ENCODE results near the gene DUSP6.

The DUSP6 gene

DNA sequence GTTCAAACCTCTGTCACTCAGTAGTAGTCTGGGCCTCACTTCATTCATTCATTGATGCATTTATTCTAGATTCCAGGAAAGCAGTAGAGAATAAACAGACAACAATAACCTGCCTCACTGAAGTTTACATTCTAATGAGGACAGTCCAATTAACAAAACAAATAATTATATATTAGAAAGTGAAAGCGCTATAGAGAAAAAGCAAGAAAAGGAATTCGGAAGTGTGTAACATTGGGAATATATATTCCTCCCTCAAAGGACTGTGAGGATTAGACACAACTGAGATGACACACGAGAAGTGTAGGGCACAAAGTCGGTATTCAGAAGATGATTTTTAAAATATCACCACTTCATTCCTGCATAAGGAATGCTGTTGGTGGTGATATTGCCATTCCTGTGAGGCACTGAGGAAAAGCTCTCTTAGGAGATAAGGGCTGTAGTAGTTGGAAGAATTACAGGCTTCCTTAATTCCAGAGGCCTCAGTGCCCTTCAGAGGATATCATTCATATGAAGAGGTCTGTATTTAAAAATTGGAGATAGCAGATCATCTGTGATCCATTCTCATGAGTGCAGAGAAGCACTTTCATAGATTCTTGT lies 3.9 kb upstream of the DUSP6 start:
- Histone ChIP-seq H3K9me3 (ENCODE audit: insufficient read depth, low read depth, low read length) (peaks cover 2% of the 10 kb centered on the region), H3K79me2 (ENCODE audit: control insufficient read depth, insufficient read depth, low read length, poor library complexity) (peaks cover 18% of the 10 kb centered on the region), H3K18ac (ENCODE audit: low read length) (no peak overlapping the region), H2AK5ac (ENCODE audit: low read length) (no peak overlapping the region), H3K14ac (ENCODE audit: low read length) (no peak overlapping the region), H3K27me3 (ENCODE audit: insufficient read depth, low read length) (peaks cover 7% of the 10 kb centered on the region), H3K27ac (ENCODE audit: low read depth, low read length) (no peak overlapping the region), H3K4me2 (ENCODE audit: low read length) (no peak overlapping the region), H2BK120ac (ENCODE audit: insufficient read depth, low read length, poor library complexity) (no peak overlapping the region), H3K36me3 (ENCODE audit: control insufficient read depth in 1 of 2, insufficient read depth in 2 of 2, low read length in 2 of 2) (no peaks in the 10 kb centered on the region), H3K4me1 (ENCODE audit: control insufficient read depth in 1 of 2, insufficient read depth in 2 of 2, low read length in 2 of 2) (peaks cover 13 to 15% of the 10 kb centered on the region in 2 experiments), H2BK5ac (ENCODE audit: low read depth, low read length, poor library complexity) (no peak overlapping the region), H2AFZ (ENCODE audit: insufficient read depth, low read length, poor library complexity) (no peak overlapping the region), H3K4ac (ENCODE audit: low read depth, low read length) (no peak overlapping the region), H4K8ac (ENCODE audit: low read depth, low read length) (no peak overlapping the region), H4K91ac (ENCODE audit: low read depth, low read length) (no peak overlapping the region), H3K23ac (ENCODE audit: low read length) (no peak overlapping the region), H4K12ac (ENCODE audit: low read depth, low read length) (no peak overlapping the region), H3K79me1 (ENCODE audit: low read length) (peaks cover 29% of the 10 kb centered on the region), H3K9ac (ENCODE audit: low read length) (no peak overlapping the region), H3K4me3 (ENCODE audit: low read depth, low read length) (no peak overlapping the region), H2BK12ac (ENCODE audit: low read length) (no peak overlapping the region)
- peak in 1 of 2 donors; percentile 72 for DNase-seq
- WGBS (ENCODE audit: extremely low coverage, insufficient coverage, insufficient read length), result no CpG with 5 or more reads among the region's 4 CpGs

DNA sequence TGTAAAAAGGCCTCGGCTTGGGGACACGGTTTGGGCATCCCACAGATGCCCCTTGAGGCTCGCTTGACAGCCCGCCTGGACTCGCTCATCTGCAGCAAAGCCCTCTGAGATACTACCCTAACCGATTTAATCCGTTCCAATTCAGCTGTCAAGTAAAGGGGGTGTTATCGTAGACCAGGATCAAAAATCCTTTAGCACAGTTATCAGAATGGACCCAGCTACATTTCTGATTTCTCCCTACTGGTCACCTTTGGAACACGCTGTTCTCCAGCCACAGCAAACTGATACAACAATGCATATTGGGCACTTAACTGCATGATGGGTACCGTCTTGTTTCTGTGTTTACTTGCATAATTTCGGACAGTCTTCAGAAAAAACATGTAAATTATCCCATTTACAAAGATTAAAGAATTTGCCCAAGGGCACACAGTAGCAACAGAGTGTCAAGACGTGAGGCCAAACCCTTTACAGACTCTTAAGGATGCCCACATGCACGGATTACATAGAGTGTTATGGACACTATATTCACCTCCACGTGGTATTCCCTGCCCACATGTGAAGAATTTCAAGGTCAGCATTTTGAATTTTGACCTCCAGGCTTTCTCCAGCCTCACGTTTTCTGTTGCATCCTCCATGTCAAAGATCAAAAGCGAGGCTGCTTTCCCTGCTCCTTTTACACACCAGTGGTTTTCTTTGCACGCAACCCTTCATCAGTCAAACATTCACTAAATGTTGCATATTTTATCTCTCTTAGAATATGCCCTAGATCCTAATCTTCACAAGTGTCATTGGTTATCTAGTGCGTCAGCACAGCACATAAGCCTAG lies 3.2 kb upstream of the DUSP6 start:
- H3K4ac ChIP-seq (ENCODE audit: low read depth, low read length), result no peak overlapping the region
- H3K18ac ChIP-seq (ENCODE audit: low read length), result no peak overlapping the region
- H3K23ac ChIP-seq (ENCODE audit: low read length), result no peak overlapping the region
- H3K79me2 ChIP-seq (ENCODE audit: control insufficient read depth, insufficient read depth, low read length, poor library complexity), result peaks cover 18% of the 10 kb centered on the region
- no peak overlapping the region for H2AFZ ChIP-seq (ENCODE audit: insufficient read depth, low read length, poor library complexity)
- no peak overlapping the region for H2AK5ac ChIP-seq (ENCODE audit: low read length)
- H2BK12ac ChIP-seq (ENCODE audit: low read length), result no peak overlapping the region
- peak in 1 of 2 donors; percentile 62 for DNase-seq
- no peak overlapping the region for H3K27ac ChIP-seq (ENCODE audit: low read depth, low read length)
- H2BK120ac ChIP-seq (ENCODE audit: insufficient read depth, low read length, poor library complexity), result no peak overlapping the region
- no peak overlapping the region for H4K91ac ChIP-seq (ENCODE audit: low read depth, low read length)
- peaks cover 29% of the 10 kb centered on the region for H3K79me1 ChIP-seq (ENCODE audit: low read length)
- H3K4me1 ChIP-seq (ENCODE audit: control insufficient read depth in 1 of 2, insufficient read depth in 2 of 2, low read length in 2 of 2), result peaks cover 15 to 18% of the 10 kb centered on the region in 2 experiments
- H3K4me2 ChIP-seq (ENCODE audit: low read length), result peak overlapping the region; percentile 89
- H3K27me3 ChIP-seq (ENCODE audit: insufficient read depth, low read length), result peaks cover 10% of the 10 kb centered on the region
- H3K14ac ChIP-seq (ENCODE audit: low read length), result no peak overlapping the region
- H3K36me3 ChIP-seq (ENCODE audit: control insufficient read depth in 1 of 2, insufficient read depth in 2 of 2, low read length in 2 of 2), result no peaks in the 10 kb centered on the region
- WGBS (ENCODE audit: extremely low coverage, insufficient coverage, insufficient read length), result no CpG with 5 or more reads among the region's 18 CpGs
- H3K4me3 ChIP-seq (ENCODE audit: low read depth, low read length), result no peak overlapping the region
- H4K8ac ChIP-seq (ENCODE audit: low read depth, low read length), result no peak overlapping the region
- no peak overlapping the region for H3K9ac ChIP-seq (ENCODE audit: low read length)
- H2BK5ac ChIP-seq (ENCODE audit: low read depth, low read length, poor library complexity), result no peak overlapping the region
- peaks cover 2% of the 10 kb centered on the region for H3K9me3 ChIP-seq (ENCODE audit: insufficient read depth, low read depth, low read length)
- no peak overlapping the region for H4K12ac ChIP-seq (ENCODE audit: low read depth, low read length)

DNA sequence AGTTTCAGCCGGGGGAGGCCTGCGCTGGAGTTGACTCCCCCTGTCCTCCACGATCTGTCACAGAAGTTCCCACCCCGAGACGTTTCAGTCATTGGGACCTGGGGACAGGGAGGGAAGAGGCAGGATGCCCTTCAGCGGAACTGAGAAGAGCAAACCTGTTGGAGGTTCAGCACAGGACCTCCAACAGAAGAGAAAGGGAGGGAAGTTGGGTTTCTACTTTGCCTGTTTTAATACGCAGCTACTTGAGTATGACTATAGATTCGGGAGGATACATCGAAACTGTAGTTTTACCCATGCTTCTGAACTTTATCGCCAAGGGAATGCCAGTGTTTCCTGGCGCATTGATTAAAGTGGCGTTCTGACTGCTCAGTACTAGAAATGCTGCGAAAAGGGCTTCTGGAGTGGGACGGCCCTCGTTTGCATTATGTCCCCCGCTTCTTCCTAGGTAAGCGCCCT lies 2.3 kb upstream of the DUSP6 start:
- H3K9me3 ChIP-seq (ENCODE audit: insufficient read depth, low read depth, low read length), result peaks cover 2% of the 10 kb centered on the region
- H2BK5ac ChIP-seq (ENCODE audit: low read depth, low read length, poor library complexity), result peak overlapping the region; percentile 89
- H4K8ac ChIP-seq (ENCODE audit: low read depth, low read length), result peak overlapping the region; percentile 91
- no peak overlapping the region for H3K23ac ChIP-seq (ENCODE audit: low read length)
- no CpG with 5 or more reads among the region's 17 CpGs for WGBS (ENCODE audit: extremely low coverage, insufficient coverage, insufficient read length)
- H2AFZ ChIP-seq (ENCODE audit: insufficient read depth, low read length, poor library complexity), result peak overlapping the region; percentile 84
- peak overlapping the region; percentile 94 for H4K91ac ChIP-seq (ENCODE audit: low read depth, low read length)
- peak overlapping the region; percentile 84 for H4K12ac ChIP-seq (ENCODE audit: low read depth, low read length)
- H2BK120ac ChIP-seq (ENCODE audit: insufficient read depth, low read length, poor library complexity), result peak overlapping the region; percentile 86
- H3K27me3 ChIP-seq (ENCODE audit: insufficient read depth, low read length), result peaks cover 10% of the 10 kb centered on the region
- H3K27ac ChIP-seq (ENCODE audit: low read depth, low read length), result peak overlapping the region; percentile 96
- peak overlapping the region; percentile 61 for H3K4ac ChIP-seq (ENCODE audit: low read depth, low read length)
- peaks cover 15 to 19% of the 10 kb centered on the region in 2 experiments for H3K4me1 ChIP-seq (ENCODE audit: control insufficient read depth in 1 of 2, insufficient read depth in 2 of 2, low read length in 2 of 2)
- peak overlapping the region; percentile 86 for H3K18ac ChIP-seq (ENCODE audit: low read length)
- H2AK5ac ChIP-seq (ENCODE audit: low read length), result peak overlapping the region; percentile 24
- no peak for DNase-seq
- peaks cover 18% of the 10 kb centered on the region for H3K79me2 ChIP-seq (ENCODE audit: control insufficient read depth, insufficient read depth, low read length, poor library complexity)
- peak overlapping the region; percentile 97 for H3K14ac ChIP-seq (ENCODE audit: low read length)
- H3K79me1 ChIP-seq (ENCODE audit: low read length), result peaks cover 29% of the 10 kb centered on the region
- H2BK12ac ChIP-seq (ENCODE audit: low read length), result peak overlapping the region; percentile 27
- peak overlapping the region; percentile 79 for H3K4me3 ChIP-seq (ENCODE audit: low read depth, low read length)
- peak overlapping the region; percentile 89 for H3K9ac ChIP-seq (ENCODE audit: low read length)
- H3K36me3 ChIP-seq (ENCODE audit: control insufficient read depth in 1 of 2, insufficient read depth in 2 of 2, low read length in 2 of 2), result no peaks in the 10 kb centered on the region
- H3K4me2 ChIP-seq (ENCODE audit: low read length), result peak overlapping the region; percentile 89

DNA sequence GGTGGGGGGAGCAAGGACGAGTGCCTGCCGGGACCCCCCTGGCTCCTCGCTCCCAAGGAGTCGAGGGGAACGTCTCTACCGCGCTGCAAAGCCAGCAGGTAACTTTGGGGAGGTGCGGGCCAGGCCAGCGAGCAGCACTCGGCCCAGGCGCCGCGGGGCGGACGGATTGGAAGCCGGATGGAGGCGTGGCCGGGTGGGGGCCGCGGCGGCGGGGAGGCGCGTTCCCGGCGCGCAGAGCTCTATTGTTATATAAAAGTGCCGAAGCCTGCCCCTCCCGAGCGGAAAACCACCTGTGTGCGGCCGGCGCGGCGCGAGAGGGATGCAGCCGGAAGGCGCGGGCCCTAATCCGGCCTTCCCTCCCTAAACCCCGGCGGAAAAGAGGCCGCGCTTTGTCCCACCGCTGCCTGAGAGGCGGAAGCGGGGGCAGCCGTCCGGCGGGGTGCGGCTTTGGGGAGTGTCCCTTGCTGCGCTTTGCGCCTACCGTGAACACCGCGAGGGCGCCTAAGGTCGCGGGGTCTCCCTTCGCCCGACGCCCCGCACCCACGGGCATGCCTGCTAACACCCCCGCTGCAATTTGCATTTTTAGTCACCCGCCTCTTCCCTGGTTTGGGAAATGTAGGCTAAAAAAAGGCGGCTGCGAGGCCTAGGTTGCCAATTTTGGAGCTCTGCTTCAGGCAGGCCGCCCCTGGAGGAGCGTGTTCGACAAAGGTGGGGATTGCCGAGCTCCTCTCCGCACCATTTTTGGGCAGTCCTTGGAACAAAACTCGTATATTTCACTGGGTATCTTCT lies 1.7 kb upstream of the DUSP6 start:
- peak overlapping the region; percentile 89 for H2BK5ac ChIP-seq (ENCODE audit: low read depth, low read length, poor library complexity)
- H3K14ac ChIP-seq (ENCODE audit: low read length), result peak overlapping the region; percentile 97
- H3K4me3 ChIP-seq (ENCODE audit: low read depth, low read length), result peak overlapping the region; percentile 79
- peak overlapping the region; percentile 94 for H4K91ac ChIP-seq (ENCODE audit: low read depth, low read length)
- peak overlapping the region; percentile 84 for H2AFZ ChIP-seq (ENCODE audit: insufficient read depth, low read length, poor library complexity)
- peak overlapping the region; percentile 91 for H4K8ac ChIP-seq (ENCODE audit: low read depth, low read length)
- peak overlapping the region; percentile 89 for H3K4me2 ChIP-seq (ENCODE audit: low read length)
- H3K23ac ChIP-seq (ENCODE audit: low read length), result no peak overlapping the region
- WGBS (ENCODE audit: extremely low coverage, insufficient coverage, insufficient read length), result no CpG with 5 or more reads among the region's 74 CpGs
- H3K36me3 ChIP-seq (ENCODE audit: control insufficient read depth in 1 of 2, insufficient read depth in 2 of 2, low read length in 2 of 2), result peaks cover 2 to 3% of the 10 kb centered on the region in 2 experiments
- H3K18ac ChIP-seq (ENCODE audit: low read length), result peak overlapping the region; percentile 86
- peaks cover 10% of the 10 kb centered on the region for H3K27me3 ChIP-seq (ENCODE audit: insufficient read depth, low read length)
- H3K4ac ChIP-seq (ENCODE audit: low read depth, low read length), result peak overlapping the region; percentile 66
- peak overlapping the region; percentile 89 for H3K9ac ChIP-seq (ENCODE audit: low read length)
- H2BK12ac ChIP-seq (ENCODE audit: low read length), result peak overlapping the region; percentile 42
- peaks cover 2% of the 10 kb centered on the region for H3K9me3 ChIP-seq (ENCODE audit: insufficient read depth, low read depth, low read length)
- peak overlapping the region; percentile 96 for H3K27ac ChIP-seq (ENCODE audit: low read depth, low read length)
- H2AK5ac ChIP-seq (ENCODE audit: low read length), result peak overlapping the region; percentile 49
- peaks cover 29% of the 10 kb centered on the region for H3K79me1 ChIP-seq (ENCODE audit: low read length)
- peaks cover 18% of the 10 kb centered on the region for H3K79me2 ChIP-seq (ENCODE audit: control insufficient read depth, insufficient read depth, low read length, poor library complexity)
- DNase-seq, result peak; percentile 45 to 66
- H2BK120ac ChIP-seq (ENCODE audit: insufficient read depth, low read length, poor library complexity), result peak overlapping the region; percentile 86
- peaks cover 15 to 19% of the 10 kb centered on the region in 2 experiments for H3K4me1 ChIP-seq (ENCODE audit: control insufficient read depth in 1 of 2, insufficient read depth in 2 of 2, low read length in 2 of 2)
- peak overlapping the region; percentile 84 for H4K12ac ChIP-seq (ENCODE audit: low read depth, low read length)

Measured in trophoblast cell (in vitro differentiated cells and primary cell).